GM18951 (cell line): ENCODE measurements around the gene CLK4.

Experiments used
- POLR2A ChIP-seq: IDR thresholded peaks from 4 replicates; pipeline ENCODE4 v1.6.1; 2011; ENCODE audit warnings: mild to moderate bottlenecking; ENCODE audit not compliant: insufficient read length, insufficient read depth; ENCODE audit errors: extremely low read depth
- in situ Hi-C: fragments of 300-500 bp; cut with MboI; formaldehyde crosslinking; loops from one replicate; pipeline ENCODE4 v1.12.0; 2022; ENCODE audit warnings: low sequenced_read_pairs, mixed read lengths, inconsistent platforms; ENCODE audit not compliant: unreplicated experiment

Gene CLK4

GRCh38 chr5:178573216-178573615 lies 53.6 kb downstream of the CLK4 start:
- no peak for TF ChIP-seq POLR2A
- in situ Hi-C loops: no loop called here

- in situ Hi-C loops: no loop called here
- no peak for TF ChIP-seq POLR2A
Observed at GRCh38 chr5:178572617-178573016, 54.2 kb downstream of the CLK4 start.

GRCh38 chr5:178569485-178569884 lies 57.4 kb downstream of the CLK4 start:
- in situ Hi-C loops: no loop called here
- TF ChIP-seq POLR2A: no peak

GRCh38 chr5:178564811-178565550 lies 61.9 kb downstream of the CLK4 start:
- no peak for TF ChIP-seq POLR2A
- in situ Hi-C loops: no loop called here

GRCh38 chr5:178564397-178564796 lies 62.5 kb downstream of the CLK4 start:
- TF ChIP-seq POLR2A: no peak
- in situ Hi-C loops: no loop called here

GRCh38 chr5:178563621-178564020 lies 63.2 kb downstream of the CLK4 start:
- in situ Hi-C loops: no loop called here
- no peak for TF ChIP-seq POLR2A

- in situ Hi-C loops: no loop called here
- TF ChIP-seq POLR2A: no peak
Observed at GRCh38 chr5:178561746-178562264, 65.0 kb downstream of the CLK4 start.

- in situ Hi-C loops: no loop called here
- no peak for TF ChIP-seq POLR2A
Observed at GRCh38 chr5:178560911-178561310, 65.9 kb downstream of the CLK4 start.

GRCh38 chr5:178557416-178557815 lies 69.4 kb downstream of the CLK4 start:
- no peak for TF ChIP-seq POLR2A
- in situ Hi-C loops: no loop called here

- in situ Hi-C loops: no loop called here
- no peak for TF ChIP-seq POLR2A
Observed at GRCh38 chr5:178555771-178556211, 71.1 kb downstream of the CLK4 start.

GRCh38 chr5:178555005-178555404 lies 71.8 kb downstream of the CLK4 start:
- TF ChIP-seq POLR2A: no peak
- in situ Hi-C loops: no loop called here

GRCh38 chr5:178554311-178554710 lies 72.5 kb downstream of the CLK4 start:
- in situ Hi-C loops: no loop called here
- TF ChIP-seq POLR2A: no peak

- no peak for TF ChIP-seq POLR2A
- in situ Hi-C loops: no loop called here
Observed at GRCh38 chr5:178553517-178553916, 73.3 kb downstream of the CLK4 start.
